ENCODE measurements around the gene ARHGEF6.
A peak's percentile ranks its signal among the peaks of the same experiment; 100 is the strongest.

The ARHGEF6 gene

GRCh38 chrX:136747003-136747986 lies 33.4 kb downstream of the ARHGEF6 start:
- peak; percentile 11 for DNase-seq (ENCODE audit: low spot score)

DNA sequence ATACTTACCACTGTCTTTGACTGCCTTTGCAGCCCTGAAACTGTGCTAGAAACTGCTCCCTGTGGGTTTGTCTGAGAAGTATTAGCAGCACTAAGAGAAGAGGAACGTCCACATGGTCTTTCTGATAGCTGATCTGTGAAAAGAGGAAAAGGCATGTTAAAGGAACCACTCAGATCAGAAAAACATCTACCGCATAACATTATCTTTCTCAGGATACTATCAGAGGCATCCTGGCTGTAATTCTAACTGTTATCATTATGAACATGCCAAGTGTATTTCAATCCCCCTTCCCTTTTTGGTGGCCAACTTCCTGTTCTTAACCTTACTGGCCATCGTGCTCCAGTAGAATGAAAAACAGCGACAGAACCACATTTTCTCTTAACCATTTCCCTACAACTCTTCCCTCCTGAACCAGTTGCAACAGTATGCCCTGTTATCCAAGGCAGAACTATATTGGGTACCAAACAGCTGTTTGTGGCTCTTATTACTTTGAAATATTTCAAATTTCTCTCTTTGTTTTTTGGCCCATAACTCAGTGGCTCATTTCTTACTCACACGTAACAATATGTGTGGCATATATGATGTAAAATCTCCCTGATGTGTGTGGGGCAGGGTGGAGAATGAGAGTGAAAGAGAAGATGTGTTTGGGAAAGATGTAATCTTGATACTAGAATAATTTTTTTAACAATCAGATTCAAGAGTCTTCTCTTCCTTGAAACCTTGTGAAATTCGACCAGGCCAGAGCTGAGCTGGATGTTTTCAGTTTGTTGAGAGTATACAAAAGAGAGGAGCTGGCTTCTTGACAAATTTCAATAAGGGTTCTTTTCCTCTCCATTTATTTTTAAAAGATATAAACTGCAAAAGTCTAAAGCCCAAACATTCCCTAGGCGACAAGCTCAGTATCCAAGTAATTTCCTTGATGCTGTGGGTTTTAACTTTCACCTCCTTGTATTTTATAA lies 35.2 kb downstream of the ARHGEF6 start:
- DNase-seq (ENCODE audit: low spot score) = no peak

DNA sequence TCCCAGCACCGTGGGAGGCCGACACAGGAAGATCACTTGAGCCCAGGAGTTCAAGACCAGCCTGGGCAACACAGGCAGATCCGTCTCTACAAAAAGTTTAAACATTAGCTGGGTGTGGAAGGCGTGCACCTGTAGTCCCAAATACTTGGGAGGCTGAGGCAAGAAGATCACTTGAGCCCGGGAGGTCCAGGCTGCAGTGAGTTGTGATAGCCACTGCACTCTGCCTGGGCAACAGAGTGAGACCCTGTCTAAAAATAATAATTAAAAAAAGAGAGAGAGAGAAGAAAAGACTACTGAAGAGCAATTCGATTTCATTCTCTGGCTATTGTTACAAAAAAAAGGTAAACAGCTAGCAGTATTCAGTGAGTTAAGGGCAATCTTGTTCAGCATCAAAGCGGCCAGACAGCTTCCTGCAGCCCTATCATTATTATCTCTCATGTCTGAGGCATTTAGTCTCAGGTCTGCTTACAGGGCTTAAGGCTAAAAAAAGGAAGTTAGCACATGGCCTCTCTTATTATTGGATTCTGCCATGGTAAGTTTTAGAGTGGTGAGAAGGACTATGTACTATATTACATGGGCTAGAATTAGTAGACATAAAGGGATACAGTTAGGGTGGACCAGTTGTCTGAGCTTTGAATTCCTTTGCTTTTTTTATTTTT lies 37.9 kb downstream of the ARHGEF6 start:
- DNase-seq (ENCODE audit: low spot score) = no peak

DNA sequence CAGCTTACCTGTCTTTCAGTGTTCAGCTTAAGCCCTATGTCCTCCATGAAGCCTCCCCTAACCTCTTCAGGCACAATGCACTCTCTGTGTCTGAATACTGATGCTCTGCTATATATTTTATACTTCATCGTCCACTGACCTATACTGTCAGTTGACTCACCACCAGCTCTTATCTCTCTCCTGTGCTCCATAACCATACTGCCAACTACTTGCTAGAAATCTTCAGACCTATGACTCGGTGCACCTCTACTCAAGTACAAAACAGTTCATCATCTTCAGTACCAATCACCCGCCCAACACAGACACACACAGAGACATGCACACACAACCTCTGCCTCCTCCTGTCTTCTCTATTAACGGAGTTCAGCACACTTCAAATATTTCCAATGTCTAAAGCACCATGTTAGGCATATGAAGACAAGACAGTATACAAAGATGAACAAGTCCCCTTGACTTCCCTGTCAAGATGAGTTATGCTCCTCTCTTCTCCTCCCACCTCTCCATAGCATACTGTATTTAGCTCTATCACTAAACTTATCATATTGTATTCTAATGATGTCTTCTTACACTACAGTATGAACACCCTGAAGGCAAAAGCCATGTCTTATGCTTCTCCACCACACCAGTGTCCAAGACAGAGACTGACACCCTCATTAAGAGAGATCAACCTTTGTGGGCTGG lies 42.5 kb downstream of the ARHGEF6 start:
- DNase-seq (ENCODE audit: low spot score) = no peak

GRCh38 chrX:136736690-136737089 lies 44.0 kb downstream of the ARHGEF6 start:
- no peak for DNase-seq (ENCODE audit: low spot score)

DNA sequence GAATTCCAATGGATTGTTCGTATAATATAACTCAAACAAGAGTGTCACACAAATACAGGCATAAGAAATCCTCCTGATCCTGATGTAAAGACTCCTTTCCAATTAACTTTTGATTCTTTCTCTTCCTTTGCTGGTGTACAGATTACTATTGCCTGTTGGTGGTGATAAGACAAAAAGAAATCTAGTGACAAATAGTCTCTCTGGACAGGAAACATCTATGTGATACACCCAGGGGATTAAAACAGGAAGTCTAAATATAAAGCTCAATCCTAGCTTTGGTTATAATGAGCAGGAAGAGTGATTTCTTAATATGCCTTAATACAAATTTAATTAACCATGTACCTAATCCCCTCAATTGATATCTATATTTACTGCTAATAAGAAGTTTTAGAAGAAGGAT lies 45.1 kb downstream of the ARHGEF6 start:
- no peak for DNase-seq (ENCODE audit: low spot score)

DNA sequence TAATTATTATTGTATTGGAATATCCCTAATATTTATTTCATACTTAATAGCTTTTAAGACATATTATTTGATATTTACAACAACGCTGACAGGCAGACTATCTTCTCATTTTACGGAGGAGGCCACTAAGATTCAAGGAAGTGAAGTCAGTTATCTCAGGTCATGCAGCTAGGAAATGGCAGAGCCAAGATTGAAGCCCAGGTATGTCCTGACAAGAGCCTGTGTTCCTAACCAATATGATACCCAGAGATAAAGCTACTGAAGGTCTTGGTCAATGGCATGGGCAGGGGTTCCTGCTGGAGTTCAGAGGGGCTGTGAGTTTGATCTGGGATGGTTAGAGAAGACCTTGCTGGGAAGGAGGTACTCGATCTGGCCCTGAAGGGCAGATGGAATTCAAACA lies 47.1 kb downstream of the ARHGEF6 start:
- no peak for DNase-seq (ENCODE audit: low spot score)

GRCh38 chrX:136731798-136732197 lies 48.9 kb downstream of the ARHGEF6 start:
- DNase-seq (ENCODE audit: low spot score) = no peak

GRCh38 chrX:136731207-136731782 lies 49.4 kb downstream of the ARHGEF6 start:
- DNase-seq (ENCODE audit: low spot score) = no peak

DNA sequence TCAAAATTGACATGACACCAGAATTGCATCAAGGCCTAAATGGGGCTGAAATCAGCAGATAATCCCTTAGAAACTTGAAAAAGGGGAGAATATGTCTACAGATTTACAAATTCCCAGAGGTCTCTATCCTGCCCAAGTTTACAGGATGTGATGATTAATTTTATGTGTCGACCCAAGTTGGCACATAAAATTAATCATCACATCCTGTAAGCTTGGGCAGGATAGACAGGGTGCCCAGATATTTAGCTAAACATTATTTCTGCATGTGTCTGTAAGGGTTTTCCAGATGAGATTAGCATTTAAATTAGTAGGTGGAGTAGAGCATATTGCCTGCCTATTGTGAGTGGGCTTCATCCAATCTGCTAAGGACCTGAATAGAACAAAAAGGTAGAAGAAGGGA lies 52.3 kb downstream of the ARHGEF6 start:
- DNase-seq (ENCODE audit: low spot score) = no peak

DNA sequence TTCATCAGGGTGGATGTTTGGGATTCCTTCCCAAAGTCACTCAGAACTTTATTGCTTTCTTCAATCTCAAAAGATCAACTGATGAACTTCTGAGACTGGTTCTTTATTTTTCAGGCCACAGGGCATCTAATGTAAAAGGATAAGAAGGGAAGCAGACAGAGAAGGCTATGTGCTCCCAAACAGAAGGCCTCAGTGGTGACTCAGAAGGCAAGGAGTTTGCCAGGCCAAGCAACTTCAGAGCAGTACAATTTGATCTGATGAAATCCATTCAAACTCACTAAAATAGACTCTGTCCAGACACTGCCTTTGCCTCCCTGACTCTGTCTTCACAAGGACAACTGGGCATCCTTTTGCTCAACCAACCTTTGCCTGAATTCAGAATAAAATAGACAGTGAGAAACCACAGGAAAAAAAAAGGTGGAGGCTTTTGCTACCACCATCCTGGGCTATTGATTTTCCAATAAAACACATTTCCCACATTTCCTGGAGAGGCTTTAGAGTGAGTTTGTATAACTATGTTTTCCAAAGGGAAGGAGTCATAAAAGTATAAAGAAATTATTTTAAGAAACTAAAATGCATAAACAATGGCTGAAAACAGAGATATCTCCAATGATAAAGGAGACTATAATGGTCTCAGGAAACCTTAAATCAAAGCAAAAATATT lies 55.2 kb downstream of the ARHGEF6 start:
- peak; percentile 33 for DNase-seq (ENCODE audit: low spot score)

- DNase-seq (ENCODE audit: low spot score) = no peak
Observed at GRCh38 chrX:136718091-136718490, 62.6 kb downstream of the ARHGEF6 start.

DNA sequence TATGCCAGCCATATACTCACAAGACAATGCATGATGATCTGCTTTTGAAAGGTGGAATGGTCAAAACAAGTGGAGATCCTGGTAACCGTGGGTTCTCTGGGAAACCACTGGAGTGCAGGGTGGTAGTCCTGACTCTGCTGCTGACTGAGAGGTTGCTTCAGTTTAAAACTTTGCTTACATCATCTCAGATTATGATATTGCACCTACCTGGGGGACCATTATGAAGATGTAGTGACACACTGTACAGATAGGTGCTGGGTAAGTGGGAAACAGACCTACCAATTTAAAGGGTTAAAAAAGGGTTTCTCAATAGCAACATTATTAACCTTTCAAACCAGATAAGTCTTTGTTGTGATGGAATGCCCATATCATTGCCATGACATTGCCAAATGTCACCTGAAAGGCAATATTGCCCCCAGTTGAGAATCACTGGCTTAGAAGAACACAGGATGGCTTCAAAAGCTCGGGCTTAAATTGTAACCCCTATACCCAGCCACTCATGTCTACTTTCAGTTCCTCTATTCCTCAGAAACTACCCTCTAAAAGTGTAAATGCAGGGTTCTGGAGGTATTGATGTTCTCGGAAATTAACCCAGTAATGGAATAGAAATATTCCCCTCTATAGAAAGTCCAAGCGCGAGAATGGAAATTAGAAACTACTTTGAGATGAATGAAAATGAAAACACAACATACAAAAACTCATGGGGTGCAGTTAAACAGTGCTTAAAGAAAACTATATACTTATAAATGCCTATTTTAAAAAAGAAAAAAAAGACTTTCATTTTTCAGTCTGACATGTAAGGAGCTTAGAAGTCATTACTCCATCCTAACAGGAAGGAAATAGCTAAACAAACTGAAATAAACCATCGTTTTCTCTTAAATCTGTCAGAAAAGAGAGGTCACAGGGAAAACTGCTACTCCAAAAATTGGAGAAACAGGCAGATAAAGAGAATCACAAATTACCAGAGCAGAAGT lies 65.8 kb downstream of the ARHGEF6 start:
- DNase-seq (ENCODE audit: low spot score) = no peak

DNA sequence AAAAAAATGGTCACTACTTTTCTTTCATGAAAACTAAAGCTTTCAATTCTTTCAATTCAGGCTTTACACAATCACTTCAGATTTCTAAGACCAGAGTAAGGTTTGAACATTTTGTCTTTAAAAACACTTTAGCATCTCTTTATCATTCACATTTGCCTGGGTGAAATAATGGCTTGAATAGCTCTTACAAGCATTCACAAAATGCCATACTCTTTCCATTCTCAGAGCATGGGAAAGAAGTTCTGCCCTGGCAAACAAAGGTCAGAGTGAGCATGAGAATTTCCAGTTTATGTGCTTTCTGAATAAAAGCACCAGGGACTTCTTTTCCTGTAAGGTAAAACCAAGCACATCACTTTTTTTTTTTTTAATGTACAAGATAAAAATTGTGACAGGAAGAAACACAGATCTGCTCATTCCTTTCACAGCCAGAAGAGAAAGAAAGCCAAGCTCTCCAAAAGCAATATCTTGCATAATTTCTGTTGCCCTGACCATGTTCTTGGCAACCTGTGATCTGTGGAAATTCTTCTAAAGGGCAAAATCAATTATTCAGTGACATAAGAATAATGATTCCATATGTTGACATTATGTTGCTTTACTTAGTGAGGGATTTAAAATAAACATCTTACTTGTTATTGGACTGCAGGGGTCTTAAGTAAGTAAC lies 68.0 kb downstream of the ARHGEF6 start:
- no peak for DNase-seq (ENCODE audit: low spot score)

DNA sequence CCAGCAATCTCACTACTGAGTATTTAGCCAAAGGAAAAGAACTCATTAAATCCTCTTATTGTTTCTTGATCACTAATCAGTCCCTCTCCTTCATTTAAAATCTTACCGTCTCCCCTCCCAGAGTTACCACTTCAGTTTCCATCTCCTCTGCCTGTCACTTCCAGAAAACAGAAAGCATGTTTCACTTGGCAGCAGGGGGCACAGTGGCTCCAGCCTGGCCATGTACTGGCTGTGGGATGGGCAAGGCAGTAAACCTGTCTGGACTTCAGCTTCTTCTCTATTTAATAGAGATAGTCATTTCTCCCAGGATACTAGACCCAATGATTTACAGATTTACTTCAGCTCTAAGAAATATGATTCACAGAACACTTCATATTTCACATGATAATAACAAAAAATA lies 69.6 kb downstream of the ARHGEF6 start:
- peak; percentile 50 for DNase-seq (ENCODE audit: low spot score)

DNA sequence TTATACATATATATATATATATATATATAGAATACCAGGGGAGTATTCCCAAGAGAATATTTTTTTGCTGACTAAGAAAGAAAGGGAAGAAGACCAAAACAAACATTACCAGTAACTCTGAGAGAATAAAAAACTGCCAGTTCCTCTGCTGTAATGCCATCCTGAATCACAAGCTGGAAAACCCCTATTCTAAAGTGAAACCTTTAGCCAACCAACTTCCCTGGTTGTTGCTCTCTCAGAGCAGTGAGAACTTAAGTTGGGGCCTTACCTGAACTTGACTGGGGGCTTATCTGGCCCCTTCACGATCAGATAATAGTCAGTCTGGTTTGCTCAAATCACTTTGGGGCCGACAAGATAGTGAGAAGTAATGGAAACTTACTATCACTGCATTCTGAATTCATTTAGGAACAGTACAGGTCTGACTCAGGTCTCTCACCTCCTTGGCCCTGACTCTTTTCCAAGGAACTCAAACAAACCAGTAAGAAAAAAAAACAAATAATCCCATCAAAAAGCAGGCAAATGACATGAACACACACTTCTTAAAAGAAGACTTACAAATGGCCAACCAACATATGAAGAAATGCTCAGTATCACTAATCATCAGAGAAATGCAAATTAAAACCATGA lies 70.3 kb downstream of the ARHGEF6 start:
- peak; percentile 72 for DNase-seq (ENCODE audit: low spot score)

DNA sequence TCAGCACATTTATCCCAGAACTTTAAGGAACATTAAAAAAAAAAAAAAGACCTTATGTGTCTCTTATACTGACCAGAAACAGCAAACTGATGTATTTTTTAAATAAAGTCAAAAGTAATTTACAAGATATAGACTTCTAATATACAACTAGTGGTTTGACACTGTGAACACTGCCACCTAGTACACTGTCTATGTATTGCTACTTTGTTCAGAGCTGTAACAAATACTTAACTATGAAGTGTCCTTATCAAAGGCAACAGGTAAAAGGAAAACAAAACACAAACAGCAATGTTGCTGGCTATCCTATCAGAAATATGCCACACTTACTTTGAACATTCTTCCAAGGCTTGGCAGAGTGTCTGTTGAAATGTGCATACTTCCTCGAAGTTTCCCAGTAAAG lies 72.4 kb downstream of the ARHGEF6 start:
- peak; percentile 24 for DNase-seq (ENCODE audit: low spot score)

- DNase-seq (ENCODE audit: low spot score) = no peak
Observed at GRCh38 chrX:136697156-136697555, 83.6 kb downstream of the ARHGEF6 start.

Measured in kidney tubule cell (primary cell).